BJ (cell line): ENCODE data around the gene RPL31. TPM values are rescaled to one million over a fixed set of nuclear protein-coding genes. Genes with fewer than 3 reads are reported as not detected.
A peak's percentile ranks its signal among the peaks of the same experiment; 100 is the strongest.

ENCODE experiments used
- CTCF ChIA-PET: fragments of 350-600 bp; formaldehyde crosslinking; extraction: SDS; loops from one replicate; lab custom pipeline; 2021; ENCODE audit warnings: antibody characterized with exemption, inconsistent platforms; lab: Yijun Ruan, JAX
- POLR2A ChIA-PET: fragments of 300-600 bp; sonication (Branson Sonifier 250); formaldehyde crosslinking; extraction: SDS; loops from one replicate; lab custom pipeline; 2021; ENCODE audit warnings: antibody characterized with exemption; lab: Charles Lee
- DNase-seq: peaks from one replicate; pipeline ENCODE4 v3.0.0-alpha.2; 2011; ENCODE audit warnings: low read depth
- H3K27me3 ChIP-seq: 2 replicates; pipeline ENCODE4 v1.6.0; 2011; ENCODE audit warnings: low read length; ENCODE audit not compliant: control insufficient read depth, insufficient read depth
- H3K36me3 ChIP-seq: 2 replicates; pipeline ENCODE4 v1.5.1; 2011; ENCODE audit warnings: low read length; ENCODE audit not compliant: control insufficient read depth, insufficient read depth
- H3K4me3 ChIP-seq: 2 replicates; pipeline ENCODE4 v1.5.1; 2011; ENCODE audit warnings: low read depth, mild to moderate bottlenecking, control low read depth, low read length
- CTCF ChIP-seq: IDR thresholded peaks from 2 replicates; pipeline ENCODE4 v1.5.1; 2011; ENCODE audit warnings: low read depth, mild to moderate bottlenecking, control low read depth, inconsistent platforms, low read length, moderate library complexity; ENCODE audit not compliant: insufficient read depth
- polyA plus RNA-seq: library from polyadenylated mRNA; depleted of rRNA; stranded (reverse); fragments of >200 nt; gene quantifications from 2 replicates; pipeline ENCODE4 v1.2.3, GENCODE V29; 2011

RPL31 gene
- polyA plus RNA-seq, 1 experiment: 1,622 TPM

- no peak for DNase-seq
- TF ChIP-seq CTCF: no peak
- CTCF ChIA-PET: interaction anchor here (1.6 kb wide), 1 partner anchor 21 kb away, joined by 3 read pairs; no protein-coding TSS in a partner anchor
- Histone ChIP-seq H3K27me3 (no peaks in the 10 kb centered on the region), H3K4me3 (no peak overlapping the region), H3K36me3 (peaks cover 2% of the 10 kb centered on the region; the same call in 1 of the 2 replicates)
- POLR2A ChIA-PET: no interaction called here
Observed at GRCh38 chr2:100956081-100956480, 46.0 kb upstream of the RPL31 start.

- DNase-seq: peak; percentile 99
- no peak for TF ChIP-seq CTCF
- POLR2A ChIA-PET: interaction anchor here (0.6 to 1.0 kb wide), 3 partner anchors 18 to 216 kb away, joined by 3 to 16 read pairs (median 3); no protein-coding TSS in a partner anchor
- Histone ChIP-seq H3K36me3 (peaks cover 2% of the 10 kb centered on the region; the same call in 1 of the 2 replicates), H3K27me3 (no peaks in the 10 kb centered on the region), H3K4me3 (no peak overlapping the region)
- CTCF ChIA-PET: interaction anchor here (1.4 kb wide), 1 partner anchor 228 kb away, joined by 4 read pairs; no protein-coding TSS in a partner anchor
Observed at GRCh38 chr2:100957996-100958653, 44.0 kb upstream of the RPL31 start.

GRCh38 chr2:100959225-100959880 lies 42.7 kb upstream of the RPL31 start:
- peak; percentile 60 for DNase-seq
- no peak for TF ChIP-seq CTCF
- POLR2A ChIA-PET: interaction anchor here (0.5 kb wide), 1 partner anchor 1810 kb away, joined by 3 read pairs; no protein-coding TSS in a partner anchor
- CTCF ChIA-PET: interaction anchor here (1.1 to 1.6 kb wide), 3 partner anchors 11 to 30 kb away, joined by 3 to 5 read pairs (median 4); no protein-coding TSS in a partner anchor
- no peak overlapping the region for H3K4me3 ChIP-seq
- peaks cover 2% of the 10 kb centered on the region; the same call in 1 of the 2 replicates for H3K36me3 ChIP-seq
- no peaks in the 10 kb centered on the region for H3K27me3 ChIP-seq

DNA sequence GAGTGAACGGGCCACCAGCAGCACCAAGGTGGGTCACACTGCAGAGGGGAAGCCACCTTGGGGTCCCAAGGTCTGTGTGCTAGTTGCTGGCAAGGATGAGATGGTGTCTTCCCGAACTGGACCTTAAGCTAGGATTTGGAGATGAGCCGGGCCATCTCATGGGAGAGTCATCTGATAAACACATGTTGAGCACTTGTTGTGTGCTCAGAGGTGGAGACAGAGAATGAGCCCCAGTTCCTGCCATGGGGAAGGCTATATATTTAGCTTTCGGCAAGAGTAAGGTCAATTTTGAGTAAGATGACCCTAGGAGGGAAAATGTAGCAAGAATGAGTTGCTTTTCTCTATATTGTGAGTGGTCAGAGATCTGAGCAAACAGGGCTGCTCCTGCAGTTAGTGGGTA lies 41.4 kb upstream of the RPL31 start:
- Histone ChIP-seq H3K36me3 (no peaks in the 10 kb centered on the region), H3K27me3 (no peaks in the 10 kb centered on the region), H3K4me3 (no peak overlapping the region)
- no peak for TF ChIP-seq CTCF
- ChIA-PET POLR2A (no interaction called here), CTCF (interaction anchor here (0.9 to 1.6 kb wide), 3 partner anchors 12 to 29 kb away, joined by 3 to 5 read pairs (median 3); no protein-coding TSS in a partner anchor)
- DNase-seq: no peak
